HepG2 (cell line): Measurements from ENCODE around the gene GMEB1. TPM values are rescaled to one million over a fixed set of nuclear protein-coding genes. Genes with fewer than 3 reads are reported as not detected.

ENCODE experiments used
- HDAC6 ChIP-seq: fragments of 200-600 bp; sonication (generic); IDR thresholded peaks from 2 replicates; pipeline ENCODE4 v1.7.0; 2017; ENCODE audit warnings: mild to moderate bottlenecking, antibody characterized with exemption, low read length, low read depth
- HES4 ChIP-seq: sonication (generic); formaldehyde crosslinking; IDR thresholded peaks from 2 replicates; pipeline ENCODE4 v1.9.0; 2021; ENCODE audit warnings: mild to moderate bottlenecking, missing genetic modification reagents, borderline replicate concordance
- IRF2 ChIP-seq: IDR thresholded peaks from 2 replicates; pipeline ENCODE4 v1.6.1; 2018; ENCODE audit warnings: missing genetic modification reagents, missing compliant biosample characterization
- JUNB ChIP-seq: sonication (generic); formaldehyde crosslinking; IDR thresholded peaks from 2 replicates; pipeline ENCODE4 v1.8.0; 2022; ENCODE audit warnings: missing genetic modification reagents, mild to moderate bottlenecking, borderline replicate concordance
- MED1 ChIP-seq: sonication (generic); formaldehyde crosslinking; IDR thresholded peaks from 2 replicates; pipeline ENCODE4 v1.4.0; 2020; ENCODE audit warnings: missing genetic modification reagents
- NFYB ChIP-seq: sonication (generic); formaldehyde crosslinking; IDR thresholded peaks from 2 replicates; pipeline ENCODE4 v1.4.0; 2020; ENCODE audit warnings: missing genetic modification reagents
- NR2C2 ChIP-seq: sonication (generic); formaldehyde crosslinking; IDR thresholded peaks from 2 replicates; pipeline ENCODE4 v1.4.0; 2020; ENCODE audit warnings: missing genetic modification reagents, mild to moderate bottlenecking, moderate library complexity, borderline replicate concordance
- PITX1 ChIP-seq: sonication (generic); formaldehyde crosslinking; IDR thresholded peaks from 2 replicates; pipeline ENCODE4 v1.5.1; 2020; ENCODE audit warnings: mild to moderate bottlenecking, missing genetic modification reagents
- POLR2G ChIP-seq: fragments of 200-400 bp; formaldehyde crosslinking; IDR thresholded peaks from 2 replicates; pipeline ENCODE4 v1.6.1; 2018; ENCODE audit warnings: mild to moderate bottlenecking, low read depth, low read length, moderate library complexity
- SMARCC2 ChIP-seq: fragments of 450-650 bp; IDR thresholded peaks from 2 replicates; pipeline ENCODE4 v1.6.1; 2017; ENCODE audit warnings: antibody characterized with exemption, mild to moderate bottlenecking
- SNRNP70 ChIP-seq: fragments of 200-400 bp; formaldehyde crosslinking; IDR thresholded peaks from 2 replicates; pipeline ENCODE4 v1.6.1; 2017; ENCODE audit warnings: mild to moderate bottlenecking, low read depth, low read length, moderate library complexity
- SRSF1 ChIP-seq: fragments of 200-400 bp; formaldehyde crosslinking; optimal IDR thresholded peaks from 2 replicates; pipeline ENCODE3; 2017; ENCODE audit warnings: mild to moderate bottlenecking, low read depth, low read length, moderate library complexity
- ZMYM4 ChIP-seq: sonication (generic); formaldehyde crosslinking; IDR thresholded peaks from 2 replicates; pipeline ENCODE4 v1.8.1; 2023; ENCODE audit warnings: mild to moderate bottlenecking, missing genetic modification reagents
- ZNF24 ChIP-seq: fragments of 450-650 bp; IDR thresholded peaks from 2 replicates; pipeline ENCODE4 v1.6.1; 2017; ENCODE audit warnings: antibody characterized with exemption, mild to moderate bottlenecking
- ZNF274 ChIP-seq: sonication (generic); formaldehyde crosslinking; IDR thresholded peaks from 2 replicates; pipeline ENCODE4 v1.5.1; 2020; ENCODE audit warnings: mild to moderate bottlenecking, missing genetic modification reagents
- ZNF644 ChIP-seq: IDR thresholded peaks from 2 replicates; pipeline ENCODE4 v1.6.1; 2016; ENCODE audit warnings: low read depth
- ZNF747 ChIP-seq: sonication (generic); formaldehyde crosslinking; IDR thresholded peaks from 2 replicates; pipeline ENCODE4 v1.8.1; 2023; ENCODE audit warnings: missing genetic modification reagents, mild to moderate bottlenecking, borderline replicate concordance
- ZNF782 ChIP-seq: sonication (generic); formaldehyde crosslinking; IDR thresholded peaks from 2 replicates; pipeline ENCODE4 v1.4.0; 2020; ENCODE audit warnings: missing genetic modification reagents, mild to moderate bottlenecking, borderline replicate concordance
- polyA plus RNA-seq, 8 experiments: library from polyadenylated mRNA; depleted of rRNA in 3 of 8; stranded (reverse) in 7 of 8; unstranded in 1 of 8; fragments of >200 nt; fragmentation: Illumina TruSeq in 4 of 8; extraction: Trizol in 4 of 8; gene quantifications; 2 replicates each; pipeline versions ENCODE4 v1.2.1 to v1.2.3, GENCODE V29; 2011 to 2016; ENCODE audit warnings: low read depth in 4 of 8, missing spikeins in 1 of 8, mixed read lengths in 1 of 8; ENCODE audit not compliant: insufficient read depth in 1 of 8
- total RNA-seq, 5 experiments: library from RNA; depleted of rRNA; stranded (reverse); fragments of >200 nt; fragmentation: Illumina TruSeq; extraction: Trizol; gene quantifications; 2 replicates each; pipeline ENCODE4 v1.2.3, GENCODE V29; 2016; ENCODE audit warnings: low read depth in 1 of 5
- TF ChIP-seq, protein P1 (sequence below): sonication (generic); formaldehyde crosslinking; IDR thresholded peaks from 2 replicates; pipeline ENCODE4 v1.5.1; 2020; ENCODE audit warnings: missing genetic modification reagents, mild to moderate bottlenecking, borderline replicate concordance
- TF ChIP-seq, protein P2 (sequence below): sonication (generic); formaldehyde crosslinking; IDR thresholded peaks from 2 replicates; pipeline ENCODE4 v1.5.0; 2020; ENCODE audit warnings: missing genetic modification reagents, mild to moderate bottlenecking, borderline replicate concordance

The GMEB1 gene
- total and polyA plus RNA-seq, 2 of the 13 experiments (the other 11 are each of a cell fraction or from before 2014, with no cell fraction given): 3.0 to 6.0 TPM

DNA sequence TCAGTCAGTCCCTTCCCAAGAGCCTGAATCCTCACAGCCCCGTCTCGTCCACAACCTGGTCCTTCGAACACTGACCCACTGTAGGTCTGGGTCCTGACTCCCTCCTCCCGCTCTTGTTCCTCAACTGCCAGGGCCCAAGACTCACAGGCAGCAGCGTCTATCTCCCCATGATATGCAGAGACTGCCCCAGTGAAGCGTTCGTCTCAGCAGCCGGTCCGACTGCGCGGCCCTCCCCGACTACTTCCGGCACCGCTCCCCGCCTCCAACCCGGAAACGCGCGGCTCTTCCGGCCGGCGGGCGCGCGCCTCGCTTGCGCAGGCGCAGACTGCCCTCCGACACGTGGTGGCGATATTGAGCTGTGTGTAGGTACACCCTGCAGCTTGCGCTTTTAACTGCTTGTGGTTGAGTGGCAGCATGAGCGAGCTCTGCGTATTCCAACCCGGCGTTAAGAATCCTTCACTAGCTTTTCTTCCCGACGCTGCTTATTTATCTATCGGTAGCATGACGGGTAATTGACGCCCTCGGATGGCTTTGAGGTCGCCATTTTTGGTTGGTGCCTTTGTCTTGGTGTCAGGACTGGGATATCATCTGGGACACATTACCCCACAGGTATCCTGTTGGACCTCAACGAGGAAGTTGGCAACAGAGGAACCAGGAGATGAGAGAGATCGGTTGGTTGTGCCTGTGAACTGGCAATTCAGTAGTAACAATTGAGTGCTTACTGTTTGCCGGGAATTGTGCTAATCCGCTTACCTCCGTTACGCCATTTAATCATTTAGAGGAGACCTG is 25.5 kb upstream of the GMEB1 start, which contains the start of gene TAF12 (continued):
- TF ChIP-seq POLR2G (peak; percentile 99), ZNF644 (CRISPR knock-in tag) (peak; percentile 11; the same call in 1 of the 2 replicates), ZNF274 (CRISPR knock-in tag) (0 out of 2 replicates have a peak, but pooled peaks have one; percentile 21), ZNF747 (CRISPR knock-in tag) (peak; percentile 80; the same call in 1 of the 2 replicates), PITX1 (CRISPR knock-in tag) (peak; percentile 44), SRSF1 (no peak), IRF2 (CRISPR knock-in tag) (peak; percentile 78; the same call in 1 of the 2 replicates), ZMYM4 (CRISPR knock-in tag) (peak; percentile 82), NFYB (CRISPR knock-in tag) (no peak; the same call in 1 of the 2 replicates), SNRNP70 (no peak), MED1 (CRISPR knock-in tag) (peak; percentile 93), HDAC6 (no peak), HES4 (CRISPR knock-in tag) (no peak), ZNF782 (CRISPR knock-in tag) (peak; percentile 86; the same call in 1 of the 2 replicates), NR2C2 (CRISPR knock-in tag) (peak; percentile 87), JUNB (CRISPR knock-in tag) (no peak), SMARCC2 (no peak), ZNF24 (no peak)
- TF ChIP-seq, protein P1, sequence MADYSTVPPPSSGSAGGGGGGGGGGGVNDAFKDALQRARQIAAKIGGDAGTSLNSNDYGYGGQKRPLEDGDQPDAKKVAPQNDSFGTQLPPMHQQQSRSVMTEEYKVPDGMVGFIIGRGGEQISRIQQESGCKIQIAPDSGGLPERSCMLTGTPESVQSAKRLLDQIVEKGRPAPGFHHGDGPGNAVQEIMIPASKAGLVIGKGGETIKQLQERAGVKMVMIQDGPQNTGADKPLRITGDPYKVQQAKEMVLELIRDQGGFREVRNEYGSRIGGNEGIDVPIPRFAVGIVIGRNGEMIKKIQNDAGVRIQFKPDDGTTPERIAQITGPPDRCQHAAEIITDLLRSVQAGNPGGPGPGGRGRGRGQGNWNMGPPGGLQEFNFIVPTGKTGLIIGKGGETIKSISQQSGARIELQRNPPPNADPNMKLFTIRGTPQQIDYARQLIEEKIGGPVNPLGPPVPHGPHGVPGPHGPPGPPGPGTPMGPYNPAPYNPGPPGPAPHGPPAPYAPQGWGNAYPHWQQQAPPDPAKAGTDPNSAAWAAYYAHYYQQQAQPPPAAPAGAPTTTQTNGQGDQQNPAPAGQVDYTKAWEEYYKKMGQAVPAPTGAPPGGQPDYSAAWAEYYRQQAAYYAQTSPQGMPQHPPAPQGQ (CRISPR knock-in tag): no peak
- TF ChIP-seq, protein P2, sequence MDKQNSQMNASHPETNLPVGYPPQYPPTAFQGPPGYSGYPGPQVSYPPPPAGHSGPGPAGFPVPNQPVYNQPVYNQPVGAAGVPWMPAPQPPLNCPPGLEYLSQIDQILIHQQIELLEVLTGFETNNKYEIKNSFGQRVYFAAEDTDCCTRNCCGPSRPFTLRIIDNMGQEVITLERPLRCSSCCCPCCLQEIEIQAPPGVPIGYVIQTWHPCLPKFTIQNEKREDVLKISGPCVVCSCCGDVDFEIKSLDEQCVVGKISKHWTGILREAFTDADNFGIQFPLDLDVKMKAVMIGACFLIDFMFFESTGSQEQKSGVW (CRISPR knock-in tag): no peak
